ENCODE data around the gene RHOB. TPM values are rescaled to one million over a fixed set of nuclear protein-coding genes. Genes with fewer than 3 reads are reported as not detected.

Gene RHOB
- total and polyA plus RNA-seq, 2 experiments from 2014 or later: 146 to 429 TPM

DNA sequence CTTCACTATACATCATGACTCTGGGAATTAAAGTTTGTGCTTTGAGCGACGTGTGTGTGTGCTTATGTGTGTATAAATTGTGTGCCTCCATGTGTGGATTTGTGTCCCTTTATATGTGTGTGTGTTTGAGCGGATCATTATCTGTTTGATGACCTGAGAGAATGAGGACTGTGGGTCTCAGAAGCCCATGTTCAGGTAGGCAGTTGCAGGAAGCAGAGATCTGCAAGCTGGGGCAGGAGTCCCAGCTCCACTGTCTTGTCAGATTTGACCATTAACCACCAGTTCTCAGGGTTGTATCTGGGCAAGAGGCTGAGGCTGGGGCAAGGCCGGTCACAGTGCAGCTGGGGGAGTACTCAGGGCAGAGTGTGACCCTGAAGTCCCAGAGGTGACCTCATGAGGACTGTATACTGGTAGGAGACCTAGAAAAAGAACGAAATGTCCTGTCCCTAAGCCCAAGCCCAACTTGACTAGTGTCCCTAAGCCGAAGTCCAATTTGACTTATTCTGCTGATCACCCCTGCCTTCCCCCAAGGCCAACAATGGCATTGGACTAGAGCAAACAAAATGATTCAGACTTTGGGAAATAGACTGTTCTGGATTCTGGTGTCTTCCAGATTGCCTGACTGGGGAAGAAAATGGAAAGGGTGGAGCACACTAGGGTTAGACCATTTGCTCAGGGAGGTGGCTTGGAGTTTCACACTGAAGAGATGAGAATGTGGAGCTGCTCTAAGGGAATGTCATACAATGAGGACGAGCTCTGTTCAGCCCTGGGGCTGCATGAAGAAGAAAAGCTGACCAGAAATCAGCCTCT is 28.1 kb downstream of the RHOB start:
- Histone ChIP-seq H3K36me3 (replicated peaks; ENCODE audit: insufficient read depth, low read depth) (no peaks in the 10 kb centered on the region), H3K9me3 (ENCODE audit: low read depth) (no peaks in the 10 kb centered on the region), H3K4me1 (ENCODE audit: insufficient read depth) (peaks cover 6% of the 10 kb centered on the region), H3K4me2 (no peak overlapping the region), H3K4me3 (no peak overlapping the region), H3K27me3 (no peaks in the 10 kb centered on the region), H3K9me2 (replicated peaks; ENCODE audit: insufficient read depth) (no peaks in the 10 kb centered on the region), H4K20me1 (ENCODE audit: insufficient read depth, poor library complexity, severe bottlenecking) (no peaks in the 10 kb centered on the region), H3K79me2 (no peaks in the 10 kb centered on the region), H3K27ac (no peak overlapping the region), H2AFZ (no peak overlapping the region)
- no peak for DNase-seq (ENCODE audit: low spot score)
- WGBS (ENCODE audit: low lambda C conversion rate, missing lambda C conversion rate): 86% methylated on average over 7 of the region's 7 CpGs
- TF ChIP-seq EZH2 (IDR thresholded peaks at IDR 0.05; ENCODE audit: borderline replicate concordance) (no peak), EZH2phosphoT487 (IDR thresholded peaks at IDR 0.05; ENCODE audit: low read depth, severe bottlenecking, unreplicated experiment) (no peak), CTCF (IDR thresholded peaks at IDR 0.05; ENCODE audit: poor library complexity) (no peak)

GRCh38 chr2:20475567-20475952 is 28.7 kb downstream of the RHOB start:
- no peak for DNase-seq (ENCODE audit: low spot score)
- Histone ChIP-seq H4K20me1 (ENCODE audit: insufficient read depth, poor library complexity, severe bottlenecking) (no peaks in the 10 kb centered on the region), H3K27ac (no peak overlapping the region), H2AFZ (no peak overlapping the region), H3K9me3 (ENCODE audit: low read depth) (no peaks in the 10 kb centered on the region), H3K79me2 (no peaks in the 10 kb centered on the region), H3K27me3 (no peaks in the 10 kb centered on the region), H3K9me2 (replicated peaks; ENCODE audit: insufficient read depth) (no peaks in the 10 kb centered on the region), H3K4me2 (no peak overlapping the region), H3K36me3 (replicated peaks; ENCODE audit: insufficient read depth, low read depth) (no peaks in the 10 kb centered on the region), H3K4me3 (no peak overlapping the region), H3K4me1 (ENCODE audit: insufficient read depth) (peaks cover 6% of the 10 kb centered on the region)
- no peak for TF ChIP-seq EZH2phosphoT487 (IDR thresholded peaks at IDR 0.05; ENCODE audit: low read depth, severe bottlenecking, unreplicated experiment)
- no peak for TF ChIP-seq CTCF (IDR thresholded peaks at IDR 0.05; ENCODE audit: poor library complexity)
- TF ChIP-seq EZH2 (IDR thresholded peaks at IDR 0.05; ENCODE audit: borderline replicate concordance): no peak
- WGBS (ENCODE audit: low lambda C conversion rate, missing lambda C conversion rate): 99% methylated on average over 3 of the region's 3 CpGs

DNA sequence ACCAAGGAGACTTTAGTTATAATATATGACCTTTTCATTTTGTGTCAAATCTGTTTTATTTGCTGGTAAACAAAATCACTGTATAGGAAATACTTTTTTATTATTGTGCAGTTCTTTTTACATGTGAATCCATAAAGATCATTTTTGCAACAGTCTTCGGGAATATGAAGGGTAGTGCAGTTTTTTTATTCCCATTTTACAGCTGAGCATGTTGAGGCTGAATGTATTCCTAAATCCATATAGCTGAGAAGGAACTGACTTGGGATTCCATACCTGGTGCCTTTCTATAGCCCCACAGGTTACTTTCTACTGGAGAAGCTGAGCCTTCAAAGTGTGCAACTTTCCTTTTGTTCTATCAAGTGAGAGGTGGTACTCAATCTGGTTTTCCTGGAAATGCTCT is 29.6 kb downstream of the RHOB start:
- 97% methylated on average over 1 of the region's 1 CpG for WGBS (ENCODE audit: low lambda C conversion rate, missing lambda C conversion rate)
- Histone ChIP-seq H3K9me2 (replicated peaks; ENCODE audit: insufficient read depth) (no peaks in the 10 kb centered on the region), H4K20me1 (ENCODE audit: insufficient read depth, poor library complexity, severe bottlenecking) (no peaks in the 10 kb centered on the region), H2AFZ (no peak overlapping the region), H3K9me3 (ENCODE audit: low read depth) (no peaks in the 10 kb centered on the region), H3K27me3 (no peaks in the 10 kb centered on the region), H3K36me3 (replicated peaks; ENCODE audit: insufficient read depth, low read depth) (no peaks in the 10 kb centered on the region), H3K27ac (no peak overlapping the region), H3K79me2 (no peaks in the 10 kb centered on the region), H3K4me3 (no peak overlapping the region), H3K4me1 (ENCODE audit: insufficient read depth) (peaks cover 6% of the 10 kb centered on the region), H3K4me2 (no peak overlapping the region)
- TF ChIP-seq EZH2phosphoT487 (IDR thresholded peaks at IDR 0.05; ENCODE audit: low read depth, severe bottlenecking, unreplicated experiment) (no peak), EZH2 (IDR thresholded peaks at IDR 0.05; ENCODE audit: borderline replicate concordance) (no peak), CTCF (IDR thresholded peaks at IDR 0.05; ENCODE audit: poor library complexity) (no peak)
- DNase-seq (ENCODE audit: low spot score): no peak

Data from hepatocyte (in vitro differentiated cells).